NCI-H2227 (cell line): ENCODE measurements around the gene NCBP2.

ENCODE experiments used
- DNase-seq: peaks from one replicate; lab custom pipeline; 2025; ENCODE audit not compliant: unreplicated experiment; lab: John Stamatoyannopoulos, UW

NCBP2 gene

DNA sequence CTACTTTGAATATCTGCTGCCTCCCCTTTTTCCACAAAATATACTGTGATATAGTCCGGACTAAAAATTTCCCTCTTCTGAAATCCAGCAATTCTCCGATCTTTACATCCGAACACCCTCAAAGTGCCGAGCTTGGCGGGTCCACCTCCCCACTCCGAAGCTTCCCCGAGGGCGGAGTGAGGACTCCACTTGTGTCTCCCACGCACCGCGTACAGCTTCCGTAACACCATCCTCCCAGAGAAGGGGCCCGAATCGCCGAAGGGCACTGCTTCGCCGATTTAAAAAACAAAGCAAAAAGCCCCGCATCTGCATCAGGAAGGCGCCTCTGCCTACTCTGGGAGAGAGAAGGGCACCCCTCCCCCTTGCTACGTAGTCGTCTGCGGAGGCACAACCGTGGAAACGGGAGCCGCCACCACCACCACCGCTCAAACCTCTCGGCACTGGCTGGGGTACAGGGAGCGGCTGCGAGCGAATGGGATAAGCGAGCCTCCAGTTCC, 551 bp downstream of the NCBP2 start:
- peak; percentile 79 for DNase-seq

DNA sequence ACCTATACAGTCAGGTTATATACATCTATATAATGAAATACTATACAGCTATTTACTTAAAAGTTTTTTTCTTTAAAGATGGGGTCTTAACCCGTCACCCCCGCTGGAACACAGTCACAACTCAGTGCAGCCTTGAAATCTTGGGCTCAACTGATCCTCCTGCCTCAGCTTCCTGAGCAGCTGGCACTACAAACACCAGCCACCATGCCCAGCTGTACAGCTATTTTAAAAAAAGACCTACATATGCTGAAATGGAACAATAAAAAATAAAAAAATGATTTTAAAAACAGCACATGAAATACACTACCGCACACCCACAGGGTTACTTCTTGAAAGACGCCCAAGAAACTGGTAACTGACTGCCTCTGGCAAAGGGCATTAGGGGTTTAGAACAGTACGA, 3.8 kb downstream of the NCBP2 start:
- DNase-seq = no peak

DNA sequence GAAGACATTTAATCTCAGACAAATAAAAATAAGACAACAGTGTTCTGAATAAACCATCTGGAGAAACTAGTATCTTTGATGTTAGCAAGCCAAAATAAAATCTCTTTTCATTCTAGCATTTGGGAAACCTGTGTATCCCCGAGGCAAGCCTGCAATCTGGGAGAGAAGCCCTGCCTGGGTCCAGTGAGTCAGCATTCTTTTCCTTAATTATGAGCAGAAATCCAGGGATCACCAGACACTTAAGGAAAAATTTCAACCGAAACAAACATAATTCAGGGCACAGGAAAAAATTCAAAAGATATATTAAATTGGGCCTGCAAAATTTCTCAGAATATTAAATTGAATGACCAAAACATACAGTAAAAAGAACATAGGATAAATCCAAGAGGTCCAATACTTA, 4.2 kb downstream of the NCBP2 start:
- no peak for DNase-seq

DNA sequence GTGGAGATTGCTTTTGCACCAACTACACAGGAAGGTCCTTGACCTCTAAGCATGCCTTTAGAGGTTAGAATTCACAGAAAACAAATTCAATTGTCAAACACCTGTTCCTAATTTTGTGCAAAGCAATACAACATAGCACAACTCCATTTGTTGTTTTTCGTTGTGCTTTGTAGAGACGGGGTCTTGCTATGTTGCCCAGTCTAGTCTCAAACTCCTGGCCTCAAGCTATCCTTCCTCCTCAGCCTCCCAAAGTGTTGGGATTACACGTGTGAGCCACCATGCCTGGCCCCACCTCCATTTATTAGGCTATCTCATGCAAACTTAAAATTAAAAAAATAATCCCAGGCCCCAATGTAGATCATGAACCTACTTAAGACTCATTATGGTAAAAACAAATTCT, 6.0 kb downstream of the NCBP2 start:
- DNase-seq = no peak

DNA sequence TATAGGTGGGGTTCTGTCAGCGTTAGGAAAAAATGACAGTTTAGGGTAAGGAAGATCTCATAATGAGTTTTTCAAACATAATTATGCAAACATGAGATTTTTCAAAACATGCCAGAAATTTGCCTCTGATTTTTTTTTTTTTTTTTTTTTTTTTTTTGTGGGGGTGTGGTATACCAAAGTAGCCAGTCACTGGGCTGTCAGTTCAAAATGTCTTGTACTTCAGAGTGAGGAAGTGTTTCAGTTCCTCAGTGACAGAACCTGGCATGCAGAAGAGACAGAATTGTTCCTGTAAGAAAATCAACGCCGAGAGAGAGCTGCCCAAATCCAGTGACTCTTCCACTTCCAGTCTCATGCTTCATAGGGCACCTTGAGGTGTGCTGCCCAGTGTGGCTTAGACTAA, 9.7 kb downstream of the NCBP2 start:
- no peak for DNase-seq

DNA sequence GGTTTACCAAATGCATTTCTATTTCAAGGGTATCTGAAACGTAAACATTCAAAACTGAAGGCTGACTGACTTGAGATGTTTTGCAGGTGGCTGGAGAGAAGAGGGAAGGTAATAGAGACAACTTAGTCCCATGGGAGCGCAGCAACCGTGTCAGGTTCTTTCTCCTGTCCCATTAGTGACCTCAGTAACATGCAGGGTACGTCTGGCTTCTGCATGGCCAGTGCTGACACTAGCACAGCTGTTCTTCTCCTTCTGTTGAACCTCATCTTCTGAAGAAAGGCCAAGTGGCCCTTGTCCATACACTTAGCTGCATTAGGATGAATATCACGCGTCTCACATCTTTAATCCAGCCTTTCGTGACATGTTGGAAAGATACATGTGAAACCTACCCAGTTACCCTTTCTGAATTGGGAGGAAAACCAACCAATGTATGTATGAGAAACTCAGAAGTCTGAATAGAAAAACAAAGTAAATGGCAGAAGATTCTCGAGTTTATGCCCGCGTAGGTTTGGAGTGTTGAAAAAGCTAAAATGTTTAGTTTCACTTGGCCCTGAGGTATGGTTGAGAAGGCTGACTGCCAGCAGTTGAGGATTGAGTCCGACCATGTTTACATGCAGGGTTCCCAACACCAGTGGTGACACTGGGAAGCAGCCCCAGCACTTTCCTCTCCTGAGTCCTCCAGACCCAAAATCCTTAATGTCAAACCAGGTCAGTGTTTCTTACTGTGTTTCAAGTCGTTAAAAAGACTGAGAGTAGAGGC, 10.3 kb downstream of the NCBP2 start:
- DNase-seq = no peak

DNA sequence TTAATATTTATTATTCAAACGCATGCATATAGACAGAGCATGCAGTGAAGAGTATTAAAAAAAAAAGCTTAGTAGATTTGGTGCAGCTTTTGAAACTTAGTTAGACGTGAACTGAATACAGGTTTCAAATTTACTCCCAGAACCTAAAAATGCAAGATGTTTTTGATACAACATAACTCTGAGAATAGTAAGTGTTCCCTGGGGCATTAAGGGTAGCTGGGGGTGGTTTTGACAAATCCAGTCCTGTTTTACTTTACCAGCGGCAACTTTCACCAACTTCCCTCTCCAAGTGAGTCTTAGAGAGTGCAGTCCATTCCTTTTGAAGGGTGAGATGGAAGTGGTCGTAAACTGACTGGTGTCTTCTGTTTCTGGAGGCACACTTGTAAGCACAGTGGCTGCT, 11.2 kb downstream of the NCBP2 start:
- DNase-seq = no peak

DNA sequence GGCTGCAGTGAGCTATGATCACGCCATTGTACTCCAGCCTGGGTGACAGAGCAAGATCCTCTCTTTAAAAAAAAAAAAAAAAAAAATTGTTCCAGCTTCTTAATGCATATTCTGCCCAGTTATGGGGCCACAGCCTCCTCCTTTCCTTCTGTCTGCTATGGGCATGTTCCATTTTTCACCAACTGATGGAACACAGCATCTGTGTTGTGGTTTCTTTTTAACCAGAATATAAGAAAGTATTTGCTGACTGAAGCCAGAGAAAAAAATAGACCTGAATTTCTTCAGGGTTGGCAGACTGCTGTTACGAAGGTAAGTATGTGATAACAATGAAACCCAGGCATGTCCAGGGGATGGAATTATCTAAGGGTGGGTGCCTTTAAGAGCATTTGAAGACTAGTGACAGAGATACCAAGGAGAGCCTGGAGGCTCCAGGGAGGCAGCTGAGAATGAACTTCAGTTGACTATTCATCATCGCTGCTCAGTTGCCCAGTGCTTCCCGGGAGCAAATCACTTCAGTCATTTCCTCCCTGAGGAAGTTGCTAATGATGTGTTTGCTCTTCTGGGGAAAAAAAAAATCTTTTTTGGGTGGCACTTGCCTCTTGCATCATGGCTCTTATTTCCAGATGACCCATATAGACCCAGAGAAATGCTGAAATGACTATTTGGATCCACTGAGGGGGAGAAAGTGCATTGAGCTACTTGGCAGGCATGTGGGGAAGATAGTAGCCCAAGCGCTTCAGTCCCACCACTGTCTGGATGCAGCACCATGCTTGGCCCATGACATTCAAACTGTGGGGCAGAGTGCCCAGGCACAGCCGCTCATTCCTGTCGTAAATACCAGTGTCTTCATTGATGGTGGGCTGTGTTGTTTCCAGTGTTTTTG, 14.5 kb downstream of the NCBP2 start:
- no peak for DNase-seq

DNA sequence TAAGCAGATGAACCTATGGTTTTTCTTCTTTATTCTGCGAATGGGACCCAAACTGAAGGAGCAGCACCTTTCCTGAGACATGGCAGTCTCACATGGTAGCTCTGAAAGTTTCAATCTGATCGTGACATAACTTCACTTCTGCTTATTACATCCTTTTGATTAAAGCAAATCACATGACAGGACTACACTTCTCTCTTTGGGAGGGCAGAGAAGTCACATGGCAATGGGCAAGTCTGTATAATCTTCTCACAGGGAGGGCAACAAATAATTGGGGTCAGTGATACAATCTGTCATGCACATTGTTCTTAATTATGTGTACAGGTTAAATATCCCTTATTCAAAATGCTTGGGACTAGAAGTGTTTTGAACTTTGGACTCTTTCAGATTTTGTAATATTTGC, 21.6 kb downstream of the NCBP2 start:
- no peak for DNase-seq

DNA sequence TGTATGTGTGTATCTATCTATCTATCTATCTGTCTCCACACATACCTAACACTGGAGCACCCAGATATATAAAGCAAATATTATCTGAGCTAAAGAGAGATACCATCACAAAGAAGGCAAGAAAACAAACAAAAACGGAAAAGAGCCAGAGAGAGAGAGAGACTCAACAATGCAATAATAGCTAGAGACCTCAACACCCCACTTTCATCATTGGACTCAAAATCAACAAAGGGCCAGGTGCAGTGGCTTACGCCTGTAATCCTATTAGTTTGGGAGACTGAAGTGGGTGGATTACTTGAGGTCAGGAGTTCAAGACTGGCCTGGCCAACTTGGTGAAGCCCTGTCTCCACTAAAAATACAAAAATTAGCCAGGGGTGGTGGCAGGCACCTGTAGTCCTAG, 23.4 kb downstream of the NCBP2 start:
- DNase-seq = no peak

DNA sequence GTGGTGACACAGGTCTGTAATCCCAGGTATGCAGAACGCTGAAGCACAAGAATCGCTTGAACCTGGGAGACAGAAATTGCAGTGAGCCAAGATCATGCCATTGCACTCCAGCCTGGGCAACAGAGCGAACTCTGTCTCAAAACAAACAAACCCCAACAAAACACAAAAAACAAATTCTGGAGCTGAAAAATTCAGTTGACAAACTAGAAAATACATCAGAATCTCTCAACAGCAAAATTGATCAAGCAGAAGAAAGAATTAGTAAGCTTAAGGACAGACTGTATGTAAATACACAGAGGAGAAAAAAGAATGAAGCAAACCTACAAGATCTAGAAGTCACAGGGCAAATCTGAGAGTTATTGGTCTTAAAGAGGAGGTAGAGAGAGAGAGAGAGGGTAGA, 25.3 kb downstream of the NCBP2 start:
- DNase-seq = no peak

DNA sequence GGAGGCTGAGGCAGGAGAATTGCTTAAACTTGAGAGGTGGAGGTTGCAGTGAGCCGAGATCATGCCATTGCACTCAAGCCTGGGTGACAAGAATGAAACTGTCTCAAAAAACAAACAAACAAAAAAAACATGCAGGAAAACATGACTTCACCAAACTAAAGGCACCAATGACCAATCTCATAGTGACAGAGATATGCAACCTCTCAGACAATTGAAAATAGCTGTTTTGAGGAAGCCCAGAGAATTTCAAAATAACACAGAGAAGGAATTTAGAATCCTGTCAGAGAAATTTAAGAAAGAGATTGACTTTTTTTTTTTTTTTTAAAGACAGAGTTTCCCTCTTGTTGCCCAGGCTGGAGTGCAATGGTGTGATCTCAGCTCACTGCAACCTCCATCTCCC, 26.1 kb downstream of the NCBP2 start:
- no peak for DNase-seq

DNA sequence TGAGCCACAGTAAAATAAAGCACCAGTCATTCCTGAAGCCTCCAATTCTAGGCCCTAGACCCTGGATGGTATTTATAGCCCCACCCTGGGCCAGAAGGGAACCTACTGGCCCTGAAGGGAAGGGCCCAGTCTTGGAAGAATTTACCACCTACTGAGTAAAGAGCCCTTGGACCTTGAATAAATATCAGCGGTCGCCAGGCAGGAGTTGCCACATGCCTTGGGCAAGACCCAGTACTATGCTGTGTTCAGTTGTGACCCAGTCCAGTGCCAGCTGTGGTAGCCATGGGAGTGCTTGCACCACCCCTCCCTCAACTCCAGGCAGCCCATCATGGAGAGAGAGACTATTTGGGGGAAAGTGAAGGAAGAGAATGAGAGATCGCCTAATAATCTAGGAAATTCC, 27.0 kb downstream of the NCBP2 start:
- no peak for DNase-seq

DNA sequence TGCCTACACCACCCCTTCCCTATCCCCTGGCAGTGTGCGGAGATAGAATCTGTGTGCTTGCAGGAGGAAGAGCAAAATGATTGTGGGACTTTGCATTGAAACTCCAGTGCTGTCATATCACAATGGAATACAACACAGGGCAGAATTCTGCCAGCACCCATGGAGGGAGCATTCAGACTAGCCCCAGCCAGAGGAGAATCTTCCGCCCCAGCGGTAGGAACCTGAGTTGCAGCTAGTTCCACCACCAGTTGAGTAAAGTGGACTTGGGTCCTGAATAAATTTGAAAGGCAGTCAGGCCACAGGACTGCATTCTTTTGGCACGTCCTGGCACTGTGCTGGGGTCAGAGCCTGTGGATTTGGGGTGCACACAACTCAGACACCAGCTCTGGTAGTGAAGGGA, 27.5 kb downstream of the NCBP2 start:
- DNase-seq = no peak

DNA sequence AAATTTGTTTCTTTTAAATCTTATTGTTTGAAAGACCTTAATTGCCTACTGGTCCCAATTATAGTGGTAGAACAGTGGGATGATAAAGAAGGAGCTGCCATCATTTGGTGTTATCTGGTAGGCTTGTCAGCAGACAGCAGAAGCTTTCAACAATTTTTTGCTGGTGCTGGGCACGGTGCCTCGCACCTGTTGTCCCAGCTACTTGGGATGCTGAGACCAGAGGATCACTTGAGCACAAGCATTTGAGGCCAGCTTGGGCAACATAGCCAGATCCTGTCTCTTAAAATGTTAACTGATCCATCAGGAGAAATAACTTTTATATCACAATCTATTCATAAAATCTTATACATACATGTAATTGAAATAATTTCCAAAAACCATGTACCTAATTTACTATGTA, 38.6 kb downstream of the NCBP2 start:
- DNase-seq = no peak

DNA sequence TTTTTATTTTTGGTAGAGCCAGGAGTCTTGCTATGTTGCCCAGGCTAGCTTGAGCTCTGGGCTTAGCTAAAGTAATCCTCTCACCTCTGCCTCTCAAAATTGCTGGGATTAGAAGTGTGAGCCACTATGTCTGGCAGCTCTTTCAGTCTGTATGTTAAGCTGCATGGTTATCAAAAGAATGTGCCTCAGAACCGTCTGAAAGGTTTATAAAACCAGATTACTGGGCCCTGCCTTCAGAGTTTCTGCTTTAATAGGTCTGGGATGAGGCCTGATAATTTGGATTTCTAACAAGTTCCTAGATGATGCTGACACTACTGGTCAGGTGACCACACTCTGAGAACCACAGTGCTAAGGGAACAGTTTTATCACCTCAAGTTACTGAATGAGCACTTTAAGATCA, 40.0 kb downstream of the NCBP2 start:
- DNase-seq = no peak

DNA sequence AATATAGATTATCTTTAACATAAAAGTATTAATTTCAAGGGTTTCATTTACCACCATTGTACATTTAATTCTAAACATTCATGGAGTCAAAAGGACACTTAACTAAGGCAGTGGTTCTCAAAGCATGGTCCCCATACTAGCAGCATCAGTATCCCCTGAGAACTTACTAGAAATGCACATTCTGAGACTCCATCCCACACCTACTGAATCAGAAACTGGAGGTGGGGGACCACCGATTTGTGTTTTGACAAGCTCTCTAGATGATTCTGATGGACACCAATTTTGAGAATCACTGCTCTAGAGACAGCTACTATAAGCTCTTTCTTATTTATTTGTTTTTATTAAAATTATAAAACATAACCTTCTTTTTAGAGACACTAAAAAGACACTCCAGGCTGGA, 40.6 kb downstream of the NCBP2 start:
- DNase-seq = no peak

DNA sequence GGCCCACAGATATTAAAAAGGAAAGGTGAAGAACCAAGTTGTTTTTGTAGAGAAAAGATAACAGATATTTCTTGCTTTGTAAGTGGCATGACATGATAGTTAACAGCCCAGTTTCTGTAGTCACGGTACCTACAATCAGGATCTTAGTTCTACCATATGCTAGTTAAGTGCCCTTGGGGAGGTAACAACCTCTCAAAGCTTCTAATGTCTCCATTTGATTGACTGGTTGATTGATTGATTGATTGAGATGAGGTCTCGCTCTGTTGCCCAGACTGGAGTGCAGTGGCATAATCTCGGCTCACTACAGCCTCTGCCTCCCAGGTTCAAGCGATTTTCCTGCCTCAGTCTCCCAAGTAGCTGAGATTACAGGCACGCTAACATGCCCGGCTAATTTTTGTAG, 46.1 kb downstream of the NCBP2 start:
- no peak for DNase-seq

DNA sequence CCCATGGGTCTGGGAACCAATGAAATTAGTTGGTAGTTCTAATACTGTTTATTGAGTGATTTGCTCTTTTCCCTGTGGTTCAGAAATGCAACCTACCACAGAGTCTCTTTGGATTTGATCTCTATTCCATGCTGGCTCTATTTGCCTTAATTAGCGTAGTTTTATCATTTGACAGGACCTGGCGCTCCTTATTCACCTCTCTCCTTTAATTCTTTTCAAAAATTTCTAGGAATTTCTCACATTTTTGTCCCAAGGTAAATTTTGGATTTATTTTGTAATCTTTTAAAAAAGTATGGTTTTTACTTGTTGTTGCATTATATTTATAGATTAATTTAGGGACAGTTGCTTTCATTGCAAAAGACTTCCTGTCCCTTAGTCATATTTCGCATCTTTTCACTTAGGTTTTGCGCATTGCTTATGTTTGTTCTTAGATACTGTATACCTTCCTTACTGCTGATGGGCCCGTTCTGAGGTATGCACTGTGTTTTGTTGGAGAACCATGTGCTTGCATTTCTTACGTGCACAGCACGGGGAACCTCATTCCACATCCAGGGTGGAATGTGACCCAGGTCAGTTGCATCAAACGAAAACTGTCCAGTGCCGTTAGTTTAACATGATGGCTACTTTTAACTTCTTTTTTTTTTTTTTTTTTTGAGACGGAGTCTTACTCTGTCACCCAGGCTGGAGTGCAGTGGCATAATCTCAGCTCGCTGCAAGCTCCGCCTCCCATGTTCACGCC, 47.6 kb downstream of the NCBP2 start:
- no peak for DNase-seq

DNA sequence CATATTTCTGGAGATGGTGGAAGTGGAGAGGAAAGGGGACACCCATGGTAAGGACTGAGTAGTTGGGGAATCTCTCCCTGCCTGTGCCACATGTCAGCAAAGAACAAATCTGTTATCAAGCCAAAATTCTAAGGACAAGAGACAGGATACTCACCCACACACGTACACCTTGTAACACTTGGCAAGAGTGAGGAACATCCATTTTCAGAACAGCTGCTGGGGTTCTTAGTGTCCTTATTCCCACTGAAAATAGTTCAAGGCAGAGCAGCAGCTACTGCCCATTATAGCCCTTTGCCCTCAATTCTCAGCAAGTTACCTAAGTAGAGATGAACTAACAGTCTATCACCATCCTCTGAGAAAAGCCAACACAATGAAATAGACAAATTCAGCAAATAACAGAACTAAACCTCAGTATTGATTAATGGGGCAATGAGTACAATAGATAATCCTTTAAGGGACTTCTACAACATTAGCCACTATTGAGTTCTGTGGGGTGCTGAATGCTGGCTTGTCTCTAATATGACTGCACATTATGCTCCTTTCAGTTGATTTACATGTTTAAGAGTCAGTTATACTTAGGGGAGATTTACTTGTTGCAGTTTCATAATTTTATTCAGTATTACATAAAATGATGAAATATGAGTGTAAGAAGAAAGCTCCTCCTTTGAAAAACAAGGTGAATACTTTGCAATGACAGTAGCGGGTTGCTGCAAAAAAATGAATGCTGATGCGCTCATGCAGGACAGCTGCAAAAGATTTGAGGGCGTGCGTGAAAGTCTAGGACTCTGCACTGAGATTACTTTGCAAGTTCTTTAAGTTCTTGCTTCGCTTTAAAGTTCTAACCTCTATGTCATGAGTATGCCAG, 52.3 kb downstream of the NCBP2 start:
- no peak for DNase-seq

DNA sequence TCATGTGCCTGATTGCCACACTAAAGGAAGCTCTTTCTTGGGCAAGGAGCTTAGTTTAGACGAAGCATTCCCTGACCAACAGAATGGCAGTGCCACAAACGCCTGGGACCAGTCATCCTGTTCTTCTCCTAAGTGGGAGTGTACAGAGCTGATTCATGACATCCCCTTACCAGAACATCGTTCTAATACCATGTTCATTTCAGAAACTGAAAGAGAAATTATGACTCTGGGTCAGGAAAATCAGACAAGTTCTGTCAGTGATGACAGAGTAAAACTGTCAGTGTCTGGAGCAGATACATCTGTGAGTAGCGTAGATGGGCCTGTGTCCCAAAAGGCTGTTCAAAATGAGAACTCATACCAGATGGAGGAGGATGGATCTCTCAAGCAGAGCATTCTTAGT, 56.2 kb downstream of the NCBP2 start:
- no peak for DNase-seq
